ENCODE data around the gene DPYD. TPM values are rescaled to one million over a fixed set of nuclear protein-coding genes. Genes with fewer than 3 reads are reported as not detected.

The DPYD gene
- polyA plus RNA-seq, 1 of the 3 experiments (the other 2 are of a cell fraction): 23.0 TPM

- WGBS (ENCODE audit: low lambda C conversion rate): 98% methylated on average over 2 of the region's 2 CpGs
- CTCF ChIA-PET: no interaction called here
- Histone ChIP-seq H3K79me2 (ENCODE audit: insufficient read depth) (peaks cover 61% of the 10 kb centered on the region), H3K9me2 (no peaks in the 10 kb centered on the region), H4K20me1 (ENCODE audit: insufficient read depth) (peaks cover 11% of the 10 kb centered on the region; the same call in 1 of the 2 replicates), H3K36me3 (replicated peaks in 1 of 2; ENCODE audit: control insufficient read depth in 1 of 2, insufficient read depth in 2 of 2, low read length in 1 of 2) (peaks cover 0 to 30% of the 10 kb centered on the region in 2 experiments), H3K27me3 (ENCODE audit: insufficient read depth) (no peaks in the 10 kb centered on the region), H3K9me3 (no peaks in the 10 kb centered on the region), H3K4me1 (ENCODE audit: control insufficient read depth in 1 of 2, insufficient read depth in 2 of 2, low read depth in 1 of 2, low read length in 1 of 2) (peaks cover 0 to 19% of the 10 kb centered on the region in 2 experiments; a peak in 3 of 4 replicates), H2AFZ (ENCODE audit: low read depth) (no peak overlapping the region), H3F3A (replicated peaks; ENCODE audit: insufficient read depth) (peaks cover 27% of the 10 kb centered on the region), H3K27ac (ENCODE audit: low read depth in 2 of 2, low read length in 1 of 2) (no peak overlapping the region), H3K9ac (no peak overlapping the region), H3K4me3 (ENCODE audit: low read depth in 2 of 2, low read length in 1 of 2) (no peak overlapping the region), H3K4me2 (no peak overlapping the region)
- DNase-seq: no peak
- no peak for TF ChIP-seq FOXJ3 (CRISPR knock-in tag; IDR thresholded peaks at IDR 0.05)
- TF ChIP-seq POLR2AphosphoS5 (IDR thresholded peaks at IDR 0.05; ENCODE audit: low read depth, low read length): no peak
- TF ChIP-seq NRF1 (IDR thresholded peaks at IDR 0.05; ENCODE audit: low read depth, low read length): no peak
- no peak for TF ChIP-seq SMC3 (IDR thresholded peaks at IDR 0.05; ENCODE audit: low read depth, low read length)
- no peak for TF ChIP-seq IRF3 (IDR thresholded peaks at IDR 0.05; ENCODE audit: low read depth, low read length)
- no peak for TF ChIP-seq TAF1 (IDR thresholded peaks at IDR 0.05; ENCODE audit: borderline replicate concordance, low read depth, low read length)
- no peak for TF ChIP-seq RAD21 (IDR thresholded peaks at IDR 0.05; ENCODE audit: low read length)
- TF ChIP-seq RXRA (IDR thresholded peaks at IDR 0.05; ENCODE audit: borderline replicate concordance, low read depth): no peak
- TF ChIP-seq MEF2A (IDR thresholded peaks at IDR 0.05; ENCODE audit: borderline replicate concordance, low read depth): no peak
- no peak for TF ChIP-seq CTCF (IDR thresholded peaks at IDR 0.05)
- TF ChIP-seq, protein P1, sequence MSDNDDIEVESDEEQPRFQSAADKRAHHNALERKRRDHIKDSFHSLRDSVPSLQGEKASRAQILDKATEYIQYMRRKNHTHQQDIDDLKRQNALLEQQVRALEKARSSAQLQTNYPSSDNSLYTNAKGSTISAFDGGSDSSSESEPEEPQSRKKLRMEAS (IDR thresholded peaks at IDR 0.05; ENCODE audit: low read depth): no peak
- TF ChIP-seq USF2 (IDR thresholded peaks at IDR 0.05; ENCODE audit: borderline replicate concordance, low read depth, low read length): no peak
- TF ChIP-seq NFIC (IDR thresholded peaks at IDR 0.05; ENCODE audit: borderline replicate concordance): no peak
- TF ChIP-seq USF1 (IDR thresholded peaks at IDR 0.05; ENCODE audit: borderline replicate concordance, low read depth): no peak
- no peak for TF ChIP-seq TEAD4 (IDR thresholded peaks at IDR 0.05; ENCODE audit: borderline replicate concordance, insufficient read depth)
- TF ChIP-seq EZH2phosphoT487 (IDR thresholded peaks at IDR 0.05; ENCODE audit: borderline replicate concordance, low read depth): no peak
- TF ChIP-seq EP300 (IDR thresholded peaks at IDR 0.05; ENCODE audit: borderline replicate concordance in 1 of 2, low read depth in 1 of 2, low read length in 1 of 2): no peak
- TF ChIP-seq GABPA (IDR thresholded peaks at IDR 0.05; ENCODE audit: low read depth): no peak
- POLR2A ChIA-PET: no interaction called here
Observed at GRCh38 chr1:97802011-97802410, 118.8 kb downstream of the DPYD start.
